PC-9 (cell line): ENCODE data around the gene SUPT3H. TPM values are rescaled to one million over a fixed set of nuclear protein-coding genes. Genes with fewer than 3 reads are reported as not detected.

Experiments
- BruUV-seq: library from RNA; stranded (reverse); fragments of 400-500 nt; replicated peaks from 2 replicates; lab custom pipeline; 2021; lab: Mats Ljungman, UMichigan
- CTCF ChIA-PET: fragments of 300-600 bp; sonication (Branson Sonifier 250); formaldehyde crosslinking; loops from one replicate; lab custom pipeline; 2022; ENCODE audit warnings: antibody characterized with exemption; lab: Charles Lee
- POLR2A ChIA-PET: fragments of 300-600 bp; sonication (Branson Sonifier 250); formaldehyde crosslinking; loops from one replicate; lab custom pipeline; 2022; ENCODE audit warnings: antibody characterized with exemption; ENCODE audit not compliant: unreplicated experiment; lab: Charles Lee
- DNase-seq, 2 experiments: peaks; one replicate each; pipeline versions ENCODE4 v3.0.0 to v3.0.0-alpha.2; 2015 to 2022; ENCODE audit warnings: mixed read lengths in 1 of 2
- H2AFZ ChIP-seq: fragments of 200-600 bp; sonication (generic); 2 replicates; pipeline ENCODE4 v1.8.1; 2017; ENCODE audit warnings: antibody characterized with exemption
- H3F3A ChIP-seq: fragments of 200-600 bp; sonication (generic); 2 replicates; pipeline ENCODE4 v1.8.1; 2017; ENCODE audit warnings: antibody characterized with exemption, mild to moderate bottlenecking, low read depth; ENCODE audit not compliant: insufficient read depth
- H3K27ac ChIP-seq: fragments of 200-600 bp; sonication (generic); 2 replicates; pipeline ENCODE4 v1.6.1; 2016; ENCODE audit warnings: mixed run types
- H3K27me3 ChIP-seq: fragments of 200-600 bp; sonication (generic); 2 replicates; pipeline ENCODE4 v1.6.1; 2016; ENCODE audit warnings: low read depth, mixed run types; ENCODE audit not compliant: insufficient read depth
- H3K36me3 ChIP-seq: fragments of 200-600 bp; sonication (generic); 2 replicates; pipeline ENCODE4 v1.6.1; 2016; ENCODE audit warnings: low read depth, mixed run types
- H3K4me1 ChIP-seq: fragments of 200-600 bp; sonication (generic); replicated peaks from 2 replicates; pipeline ENCODE4 v1.6.1; 2016; ENCODE audit warnings: mixed run types; ENCODE audit not compliant: insufficient read depth
- H3K4me2 ChIP-seq: fragments of 200-600 bp; sonication (generic); 2 replicates; pipeline ENCODE4 v1.6.1; 2017; ENCODE audit warnings: mixed run types
- H3K4me3 ChIP-seq: fragments of 200-600 bp; sonication (generic); 2 replicates; pipeline ENCODE4 v1.6.1; 2016; ENCODE audit warnings: mixed run types
- H3K79me2 ChIP-seq: fragments of 200-600 bp; sonication (generic); 2 replicates; pipeline ENCODE4 v1.6.1; 2017; ENCODE audit warnings: low read depth, mixed run types
- H3K9me2 ChIP-seq: fragments of 200-600 bp; sonication (generic); 2 replicates; pipeline ENCODE4 v1.8.1; 2017; ENCODE audit warnings: mild to moderate bottlenecking; ENCODE audit not compliant: insufficient read depth
- H3K9me3 ChIP-seq: fragments of 200-600 bp; sonication (generic); 2 replicates; pipeline ENCODE4 v1.8.1; 2016; ENCODE audit warnings: low read depth; ENCODE audit not compliant: insufficient read depth
- H4K20me1 ChIP-seq: fragments of 200-600 bp; sonication (generic); 2 replicates; pipeline ENCODE4 v1.8.1; 2017; ENCODE audit not compliant: insufficient read depth
- CTCF ChIP-seq: fragments of 200-600 bp; sonication (generic); conservative IDR thresholded peaks from 2 replicates; pipeline ENCODE4 v1.6.1; 2017; ENCODE audit warnings: mixed run types, antibody characterized with exemption, mild to moderate bottlenecking, moderate library complexity
- EZH2 ChIP-seq: fragments of 200-600 bp; sonication (generic); IDR thresholded peaks from 2 replicates; pipeline ENCODE4 v1.8.0; 2017; ENCODE audit warnings: antibody characterized with exemption, low read depth
- intact Hi-C: fragments of 100-400 bp; cut with micrococcal nuclease; formaldehyde crosslinking; loops from one replicate; pipeline ENCODE4 v1.10.0; 2022; ENCODE audit not compliant: unreplicated experiment
- total RNA-seq: library from RNA; stranded (reverse); gene quantifications from 2 replicates; pipeline ENCODE4 v1.2.3, GENCODE V29; 2021

SUPT3H gene
- total RNA-seq, 1 experiment from 2014 or later = 9.2 TPM

GRCh38 chr6:45305546-45305945 is 72.2 kb downstream of the SUPT3H start:
- Histone ChIP-seq H3K9me2 (no peaks in the 10 kb centered on the region), H3F3A (no peaks in the 10 kb centered on the region), H3K9me3 (no peaks in the 10 kb centered on the region), H3K79me2 (no peaks in the 10 kb centered on the region), H3K27me3 (no peaks in the 10 kb centered on the region), H3K4me3 (no peak overlapping the region), H2AFZ (no peak overlapping the region), H3K4me1 (no peaks in the 10 kb centered on the region), H3K36me3 (no peaks in the 10 kb centered on the region), H3K27ac (no peak overlapping the region), H4K20me1 (no peaks in the 10 kb centered on the region), H3K4me2 (no peak overlapping the region)
- no peak for DNase-seq
- intact Hi-C loops = no loop called here
- no TSS peak for BruUV-seq
- POLR2A ChIA-PET = no interaction called here
- CTCF ChIA-PET = no interaction called here
- no peak for TF ChIP-seq CTCF

GRCh38 chr6:45302832-45303231 is 74.9 kb downstream of the SUPT3H start:
- Histone ChIP-seq H3K36me3 (no peaks in the 10 kb centered on the region), H2AFZ (no peak overlapping the region), H3K27me3 (no peaks in the 10 kb centered on the region), H3K27ac (no peak overlapping the region), H3K4me2 (no peak overlapping the region), H3K4me3 (no peak overlapping the region), H3K4me1 (no peaks in the 10 kb centered on the region), H3K9me2 (no peaks in the 10 kb centered on the region), H3K79me2 (no peaks in the 10 kb centered on the region), H3K9me3 (no peaks in the 10 kb centered on the region), H3F3A (no peaks in the 10 kb centered on the region), H4K20me1 (no peaks in the 10 kb centered on the region)
- CTCF ChIA-PET = no interaction called here
- no peak for DNase-seq
- TF ChIP-seq CTCF (no peak), EZH2 (no peak)
- POLR2A ChIA-PET = no interaction called here
- intact Hi-C loops = no loop called here
- BruUV-seq = no TSS peak

DNA sequence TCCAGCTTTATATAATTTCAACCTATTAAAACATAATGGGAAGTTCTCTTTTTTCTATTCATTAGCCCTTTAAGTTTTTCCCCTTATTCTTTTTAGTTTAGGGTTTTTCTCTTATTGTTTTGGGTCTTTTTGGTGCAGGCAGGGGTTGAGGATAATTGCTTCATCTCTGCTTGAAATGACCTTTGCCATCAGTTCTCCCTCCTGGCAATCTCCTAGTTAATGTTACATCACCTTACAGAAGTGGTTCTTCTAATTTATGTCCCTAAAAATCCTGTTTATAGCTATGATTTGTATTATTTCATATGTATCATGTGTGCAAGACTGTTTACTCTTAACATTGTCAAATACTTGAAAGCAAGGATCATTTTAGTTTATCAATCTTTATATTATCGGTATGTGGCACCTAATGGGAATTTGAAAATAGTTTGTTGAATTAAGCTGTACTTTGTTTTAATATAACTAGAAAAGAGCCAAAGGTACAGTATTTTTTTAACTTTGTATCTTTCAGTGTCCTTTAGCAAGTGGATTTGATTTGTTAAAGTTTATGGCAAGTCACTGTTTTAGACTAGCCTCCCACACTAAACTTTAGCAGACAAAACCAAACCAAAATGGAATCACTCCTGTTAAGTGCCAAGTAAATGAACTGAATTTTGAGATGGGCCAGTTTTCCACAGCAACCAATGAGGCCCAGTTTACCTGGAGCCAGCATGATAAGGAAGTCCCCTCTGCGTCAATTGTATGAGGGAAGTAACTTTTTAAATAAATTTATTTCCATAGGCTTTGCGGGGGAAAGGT is 76.2 kb downstream of the SUPT3H start:
- Histone ChIP-seq H3K79me2 (no peaks in the 10 kb centered on the region), H3F3A (no peaks in the 10 kb centered on the region), H3K4me3 (no peak overlapping the region), H4K20me1 (no peaks in the 10 kb centered on the region), H3K27me3 (no peaks in the 10 kb centered on the region), H3K9me2 (no peaks in the 10 kb centered on the region), H3K4me2 (no peak overlapping the region), H3K27ac (no peak overlapping the region), H3K36me3 (no peaks in the 10 kb centered on the region), H3K9me3 (no peaks in the 10 kb centered on the region), H2AFZ (no peak overlapping the region), H3K4me1 (no peaks in the 10 kb centered on the region)
- DNase-seq = no peak
- TF ChIP-seq EZH2 = no peak
- TF ChIP-seq CTCF = no peak
- no TSS peak for BruUV-seq
- intact Hi-C loops = no loop called here
- ChIA-PET CTCF (no interaction called here), POLR2A (no interaction called here)
